Thyroid gland (tissue), 4 donors: ENCODE data around the gene MRGPRG.

ENCODE experiments used
- POLR2A ChIP-seq, 2 donors: fragments of 450-650 bp; IDR thresholded peaks; one replicate each; pipeline ENCODE4 v1.6.1; 2017; ENCODE audit warnings: antibody characterized with exemption in 2 of 2, mild to moderate bottlenecking in 2 of 2, moderate library complexity in 1 of 2
- TF ChIP-seq, protein P1 (sequence below), 6 experiments: fragments of 200-600 bp in 3 of 6; fragments of 450-650 bp in 3 of 6; sonication (generic) in 3 of 6; IDR thresholded peaks; one replicate each; pipeline ENCODE4 v1.5.1; 2016 to 2019; ENCODE audit warnings: antibody characterized with exemption in 6 of 6, mild to moderate bottlenecking in 2 of 6, inconsistent platforms in 1 of 6, moderate library complexity in 1 of 6

DNA sequence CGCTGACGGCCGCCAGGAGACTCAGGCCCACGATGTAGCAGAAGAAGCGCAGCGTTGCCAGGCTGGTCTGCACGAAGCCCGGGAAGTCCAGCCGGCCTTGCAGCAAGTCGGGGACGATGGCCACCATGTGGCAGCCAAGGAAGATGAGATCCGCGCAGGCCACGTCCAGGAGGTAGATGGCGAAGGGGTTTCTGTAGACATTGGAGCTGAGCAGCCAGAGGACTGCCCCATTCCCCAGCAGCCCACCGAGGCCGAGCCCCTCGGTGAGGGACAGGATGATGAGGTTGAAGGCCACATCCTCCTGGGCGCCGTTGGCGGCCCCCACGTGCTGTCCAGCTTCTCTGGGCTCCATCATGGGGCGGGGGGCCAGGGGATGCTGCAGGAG lies 9.8 kb upstream of the MRGPRG start:
- no peak for TF ChIP-seq POLR2A (IDR thresholded peaks at IDR 0.05)
- TF ChIP-seq, protein P1, sequence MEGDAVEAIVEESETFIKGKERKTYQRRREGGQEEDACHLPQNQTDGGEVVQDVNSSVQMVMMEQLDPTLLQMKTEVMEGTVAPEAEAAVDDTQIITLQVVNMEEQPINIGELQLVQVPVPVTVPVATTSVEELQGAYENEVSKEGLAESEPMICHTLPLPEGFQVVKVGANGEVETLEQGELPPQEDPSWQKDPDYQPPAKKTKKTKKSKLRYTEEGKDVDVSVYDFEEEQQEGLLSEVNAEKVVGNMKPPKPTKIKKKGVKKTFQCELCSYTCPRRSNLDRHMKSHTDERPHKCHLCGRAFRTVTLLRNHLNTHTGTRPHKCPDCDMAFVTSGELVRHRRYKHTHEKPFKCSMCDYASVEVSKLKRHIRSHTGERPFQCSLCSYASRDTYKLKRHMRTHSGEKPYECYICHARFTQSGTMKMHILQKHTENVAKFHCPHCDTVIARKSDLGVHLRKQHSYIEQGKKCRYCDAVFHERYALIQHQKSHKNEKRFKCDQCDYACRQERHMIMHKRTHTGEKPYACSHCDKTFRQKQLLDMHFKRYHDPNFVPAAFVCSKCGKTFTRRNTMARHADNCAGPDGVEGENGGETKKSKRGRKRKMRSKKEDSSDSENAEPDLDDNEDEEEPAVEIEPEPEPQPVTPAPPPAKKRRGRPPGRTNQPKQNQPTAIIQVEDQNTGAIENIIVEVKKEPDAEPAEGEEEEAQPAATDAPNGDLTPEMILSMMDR (IDR thresholded peaks at IDR 0.05): no peak
